ENCODE data around the gene MME. TPM values are rescaled to one million over a fixed set of nuclear protein-coding genes. Genes with fewer than 3 reads are reported as not detected.

Gene MME
- total and polyA plus RNA-seq, 2 of the 8 experiments (the other 6 are each of a cell fraction or from before 2014, with no cell fraction given): 5.0 to 39.6 TPM

DNA sequence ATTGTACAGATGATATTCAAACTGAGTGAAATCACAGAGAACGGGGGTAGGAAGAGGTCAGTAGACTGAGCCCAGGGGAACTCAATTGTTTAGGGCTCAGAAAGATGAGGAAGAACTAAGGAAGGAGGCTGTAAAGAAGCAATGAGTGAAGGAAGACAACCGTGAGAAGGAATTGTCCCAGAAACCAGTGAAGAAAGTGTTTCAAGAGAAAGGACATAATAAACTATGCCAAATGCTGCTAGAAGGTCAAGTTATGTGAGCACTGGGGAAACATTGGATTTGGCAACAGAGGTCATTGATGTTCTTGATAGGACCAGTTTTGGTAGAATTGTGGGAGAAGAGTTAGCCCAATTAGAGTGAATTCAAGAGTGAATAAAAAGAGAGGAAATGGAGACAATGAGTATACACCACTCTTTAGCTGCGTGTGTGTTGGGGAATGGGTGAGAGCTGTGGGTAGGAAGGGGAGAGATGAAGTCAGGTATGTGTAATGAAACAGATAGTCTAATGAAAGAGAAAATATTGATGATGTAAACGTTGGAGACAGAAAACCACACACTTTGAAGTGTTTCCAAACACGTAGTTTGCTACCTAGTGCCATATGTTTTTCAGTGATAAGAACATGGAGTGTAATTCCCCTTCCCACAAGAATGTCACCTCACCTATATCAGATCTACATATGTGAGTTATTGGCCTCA is 42.5 kb upstream of the MME start:
- Histone ChIP-seq H3K36me3 (ENCODE audit: control insufficient read depth in 2 of 4, insufficient read depth in 4 of 4, low read length in 3 of 4) (no peaks in the 10 kb centered on the region), H3K4ac (replicated peaks; ENCODE audit: insufficient read length, low read depth, low read length) (no peak overlapping the region), H2BK5ac (ENCODE audit: low read depth, low read length) (no peak overlapping the region), H3K27me3 (replicated peaks in 1 of 4; ENCODE audit: control insufficient read depth in 3 of 4, extremely low read depth in 1 of 4, insufficient read depth in 3 of 4, low read length in 3 of 4) (no peaks in the 10 kb centered on the region), H3K18ac (ENCODE audit: extremely low read depth, low read length) (no peak overlapping the region), H3K79me1 (ENCODE audit: low read depth, low read length) (no peaks in the 10 kb centered on the region), H4K91ac (replicated peaks; ENCODE audit: insufficient read length, low read length) (no peak overlapping the region), H3K4me1 (replicated peaks in 1 of 4; ENCODE audit: control insufficient read depth in 3 of 4, insufficient read depth in 4 of 4, low read length in 3 of 4) (no peaks in the 10 kb centered on the region), H3K27ac (ENCODE audit: low read depth, low read length) (no peak overlapping the region), H2AK5ac (ENCODE audit: low read depth, low read length) (no peak overlapping the region), H2BK12ac (ENCODE audit: low read depth, low read length) (no peak overlapping the region), H3K79me2 (ENCODE audit: control insufficient read depth in 1 of 2, insufficient read depth in 2 of 2, low read length in 2 of 2) (no peaks in the 10 kb centered on the region), H2BK15ac (ENCODE audit: low read length) (no peak overlapping the region), H3K14ac (ENCODE audit: insufficient read length) (no peak overlapping the region), H3K23ac (ENCODE audit: insufficient read length) (no peak overlapping the region), H3K4me2 (ENCODE audit: insufficient read depth in 1 of 2, low read depth in 2 of 2, low read length in 2 of 2) (no peak overlapping the region), H3K9me3 (ENCODE audit: insufficient read depth in 2 of 2, low read depth in 1 of 2, low read length in 1 of 2) (no peaks in the 10 kb centered on the region), H3K4me3 (ENCODE audit: extremely low read depth in 1 of 4, insufficient read depth in 2 of 4, low read depth in 3 of 4, low read length in 4 of 4) (no peak overlapping the region), H2BK120ac (replicated peaks; ENCODE audit: low read depth, low read length) (no peak overlapping the region), H4K5ac (ENCODE audit: insufficient read length, low read depth, low read length) (no peak overlapping the region), H3K23me2 (ENCODE audit: low read depth, low read length) (no peaks in the 10 kb centered on the region), H4K20me1 (replicated peaks in 1 of 2; ENCODE audit: control insufficient read depth in 1 of 2, insufficient read depth in 2 of 2, low read length in 2 of 2) (no peaks in the 10 kb centered on the region), H3K56ac (replicated peaks; ENCODE audit: insufficient read length, low read depth, low read length) (no peak overlapping the region), H4K8ac (ENCODE audit: extremely low read depth, insufficient read depth, low read length) (no peak overlapping the region), H3K9ac (replicated peaks in 1 of 4; ENCODE audit: extremely low read depth in 1 of 4, low read depth in 3 of 4, low read length in 3 of 4) (no peak overlapping the region), H2AFZ (ENCODE audit: low read length) (0 out of 2 replicates have a peak overlapping the region, but pooled peaks have one; percentile 20), H2BK20ac (ENCODE audit: low read length) (no peak overlapping the region)
- FAIRE-seq (no peak), DNase-seq (ENCODE audit: low read depth in 1 of 2, low spot score in 2 of 2) (no peak)
- POLR2A ChIA-PET (ENCODE audit: partially characterized antibody): no interaction called here
- CTCF ChIA-PET (ENCODE audit: partially characterized antibody): interaction anchor here (0.7 kb wide), 1 partner anchor 24 kb away, joined by 6 read pairs; no protein-coding TSS in a partner anchor
- 82% methylated on average over 5 of the region's 5 CpGs; no CpG with 5 or more reads in 1 of the 2 experiments for WGBS, 2 experiments (ENCODE audit: extremely low coverage in 1 of 2, insufficient coverage in 1 of 2, insufficient read length in 1 of 2, insufficient replicate concordance in 2 of 2, low coverage in 1 of 2, low lambda C conversion rate in 2 of 2, missing lambda C conversion rate in 1 of 2)
- TF ChIP-seq RFX5 (IDR thresholded peaks at IDR 0.05; ENCODE audit: borderline replicate concordance, low read depth, low read length) (no peak), SUZ12 (IDR thresholded peaks at IDR 0.05; ENCODE audit: low read length) (no peak), POLR2A (IDR thresholded peaks at IDR 0.05; ENCODE audit: control extremely low read depth in 1 of 2, low read depth in 2 of 2, low read length in 2 of 2) (no peak), TCF12 (IDR thresholded peaks at IDR 0.05; ENCODE audit: low read depth, low read length) (no peak), KDM4A (IDR thresholded peaks at IDR 0.05; ENCODE audit: low read depth, low read length, severe bottlenecking) (no peak), SP4 (IDR thresholded peaks at IDR 0.05; ENCODE audit: low read length) (no peak), SIN3A (conservative IDR thresholded peaks at IDR 0.05 in 1 of 2, IDR thresholded peaks at IDR 0.05 in 1 of 2; ENCODE audit: low read depth in 1 of 2, low read length in 2 of 2) (no peak), POLR2AphosphoS5 (IDR thresholded peaks at IDR 0.05; ENCODE audit: low read depth, low read length) (no peak), RAD21 (IDR thresholded peaks at IDR 0.05 in 1 of 2, conservative IDR thresholded peaks at IDR 0.05 in 1 of 2; ENCODE audit: low read depth in 2 of 2, low read length in 2 of 2) (no peak), ASH2L (IDR thresholded peaks at IDR 0.05; ENCODE audit: low read length) (no peak), KDM1A (IDR thresholded peaks at IDR 0.05; ENCODE audit: borderline replicate concordance, low read length) (no peak)
- TF ChIP-seq, protein P1, sequence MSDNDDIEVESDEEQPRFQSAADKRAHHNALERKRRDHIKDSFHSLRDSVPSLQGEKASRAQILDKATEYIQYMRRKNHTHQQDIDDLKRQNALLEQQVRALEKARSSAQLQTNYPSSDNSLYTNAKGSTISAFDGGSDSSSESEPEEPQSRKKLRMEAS (IDR thresholded peaks at IDR 0.05): no peak
- TF ChIP-seq, protein P2, sequence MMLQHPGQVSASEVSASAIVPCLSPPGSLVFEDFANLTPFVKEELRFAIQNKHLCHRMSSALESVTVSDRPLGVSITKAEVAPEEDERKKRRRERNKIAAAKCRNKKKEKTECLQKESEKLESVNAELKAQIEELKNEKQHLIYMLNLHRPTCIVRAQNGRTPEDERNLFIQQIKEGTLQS (IDR thresholded peaks at IDR 0.05; ENCODE audit: insufficient read depth, low read depth, low read length): no peak

Data from H1 (cell line).